SKM-1 (cell line): ENCODE data around the gene NHSL2.
A peak's percentile ranks its signal among the peaks of the same experiment; 100 is the strongest.

Experiments
- DNase-seq: peaks from one replicate; lab custom pipeline; 2025; ENCODE audit not compliant: unreplicated experiment; lab: John Stamatoyannopoulos, UW

NHSL2 gene

GRCh38 chrX:72105436-72105835 lies 194.8 kb downstream of the NHSL2 start:
- peak; percentile 25 for DNase-seq

- peak; percentile 32 for DNase-seq
Measured at GRCh38 chrX:72107320-72107719, 196.7 kb downstream of the NHSL2 start.

- DNase-seq, result peak; percentile 20
Measured at GRCh38 chrX:72107841-72108595, 197.4 kb downstream of the NHSL2 start.

- DNase-seq, result no peak
Measured at GRCh38 chrX:72108666-72109065, 198.0 kb downstream of the NHSL2 start.

DNA sequence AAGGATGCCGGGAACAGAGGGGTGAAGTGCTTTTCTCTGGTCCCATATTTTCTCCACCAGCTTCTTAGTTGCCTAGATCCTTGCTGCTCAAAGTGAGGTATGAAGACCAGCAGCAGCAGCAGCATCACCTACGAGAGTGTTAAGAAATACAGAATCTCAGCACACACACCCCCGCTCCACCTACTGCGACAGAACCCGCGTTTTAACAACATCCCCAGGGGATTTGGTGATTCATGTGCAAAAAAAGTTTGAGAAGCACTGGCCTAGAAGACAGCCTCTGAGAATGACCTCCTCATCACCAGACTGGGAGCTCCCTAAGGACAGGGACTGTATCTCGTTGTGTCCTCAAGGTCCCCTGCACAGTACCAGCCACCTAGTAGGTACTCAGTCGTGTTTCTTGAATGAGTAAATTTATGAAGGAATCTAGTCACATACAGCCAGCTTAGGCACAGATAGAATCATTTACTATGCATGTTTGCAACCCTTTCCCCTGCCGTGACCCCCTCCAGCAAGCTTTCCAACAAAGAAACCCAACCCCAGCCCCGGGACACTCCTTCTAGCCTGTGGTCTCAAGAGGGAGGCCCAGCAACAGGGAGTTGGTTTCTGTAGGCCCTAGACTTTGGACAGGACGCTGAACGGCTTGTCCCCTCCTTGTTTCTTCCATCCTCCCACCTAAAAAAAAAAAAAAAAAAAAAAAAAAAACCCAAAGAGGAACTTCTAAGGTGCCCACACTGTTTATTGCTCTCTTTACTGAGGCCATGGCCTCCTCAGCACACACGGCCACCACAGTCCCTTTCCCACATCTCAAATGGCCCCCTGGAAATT lies 199.6 kb downstream of the NHSL2 start:
- peak; percentile 21 for DNase-seq

DNA sequence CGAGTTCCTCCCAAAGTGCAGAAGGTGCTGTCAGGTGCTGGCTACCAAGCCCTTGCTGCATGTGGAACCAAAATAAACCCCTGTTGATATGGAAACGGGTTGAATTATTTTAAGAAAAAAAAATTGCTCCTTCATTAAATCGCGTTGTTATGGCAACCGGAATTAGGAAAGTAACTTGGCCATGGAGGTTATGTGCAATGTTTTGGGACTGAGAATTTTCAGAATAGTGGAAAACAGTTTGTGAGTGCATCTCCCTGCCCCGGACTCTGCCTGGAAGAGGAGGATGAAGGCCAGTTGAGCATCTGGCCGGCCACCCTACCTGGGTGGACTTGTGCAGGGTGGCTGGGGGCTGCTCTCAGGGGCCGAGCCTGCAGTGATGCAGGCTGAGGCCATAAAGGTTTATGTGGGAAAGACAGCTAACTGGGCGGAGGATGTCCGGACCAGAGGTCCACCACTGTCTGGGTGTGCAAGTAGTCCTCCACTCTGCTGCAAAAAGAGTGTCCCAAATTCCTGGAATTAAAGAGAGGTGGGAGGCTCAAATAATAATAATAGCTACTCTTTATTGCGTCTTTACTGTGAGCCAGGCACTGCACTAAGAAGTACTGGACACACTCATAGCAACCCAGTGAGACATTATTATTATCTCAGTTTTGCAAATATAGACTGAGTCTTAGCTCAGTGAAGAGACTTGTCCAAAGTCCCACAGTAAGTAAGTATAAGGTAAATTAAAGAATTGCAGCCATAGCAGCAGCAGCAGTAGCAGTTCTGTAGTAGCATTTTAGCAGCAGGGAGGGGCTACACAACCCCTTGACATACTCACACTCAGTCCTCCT lies 200.4 kb downstream of the NHSL2 start:
- no peak for DNase-seq

DNA sequence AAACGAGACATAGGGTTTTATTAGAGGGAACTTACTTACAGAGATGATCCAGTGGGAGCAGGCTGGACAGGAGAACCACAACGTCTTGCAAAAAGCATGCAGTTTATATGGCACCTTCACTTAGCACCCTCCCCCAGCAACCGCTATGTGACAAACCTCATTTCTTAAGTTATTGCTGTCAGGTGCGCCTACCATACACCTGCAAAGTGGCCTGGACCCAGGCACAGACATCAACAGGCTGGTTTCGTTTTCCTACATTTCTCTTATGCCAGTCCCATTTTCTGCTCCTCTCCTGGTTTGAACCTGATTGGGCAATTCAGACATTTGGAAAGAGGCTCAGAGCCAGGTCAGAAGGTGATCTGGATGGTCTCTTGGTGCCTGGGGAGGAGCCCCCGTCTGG lies 202.8 kb downstream of the NHSL2 start:
- DNase-seq, result no peak

DNA sequence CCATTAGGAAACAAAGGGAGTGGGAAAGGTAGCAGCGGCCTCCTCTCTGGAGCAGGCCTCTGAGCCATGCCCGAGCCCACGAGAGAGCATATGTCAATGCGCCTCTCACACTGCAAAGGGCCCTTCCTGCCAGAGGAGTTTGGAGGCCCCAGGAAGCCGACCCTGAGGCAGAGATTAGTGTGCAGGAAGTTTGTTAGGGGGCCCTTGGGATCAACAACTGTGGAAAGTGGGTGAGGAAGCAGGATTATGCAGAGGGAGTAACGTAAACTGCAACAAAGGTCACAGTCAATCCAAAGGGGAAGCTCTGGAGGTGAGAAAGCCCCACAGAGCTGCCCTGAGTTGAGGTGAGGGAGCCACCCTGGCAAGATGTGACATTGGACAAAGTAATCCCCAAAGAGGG lies 203.7 kb downstream of the NHSL2 start:
- DNase-seq, result no peak

- no peak for DNase-seq
Measured at GRCh38 chrX:72114807-72115206, 204.2 kb downstream of the NHSL2 start.

DNA sequence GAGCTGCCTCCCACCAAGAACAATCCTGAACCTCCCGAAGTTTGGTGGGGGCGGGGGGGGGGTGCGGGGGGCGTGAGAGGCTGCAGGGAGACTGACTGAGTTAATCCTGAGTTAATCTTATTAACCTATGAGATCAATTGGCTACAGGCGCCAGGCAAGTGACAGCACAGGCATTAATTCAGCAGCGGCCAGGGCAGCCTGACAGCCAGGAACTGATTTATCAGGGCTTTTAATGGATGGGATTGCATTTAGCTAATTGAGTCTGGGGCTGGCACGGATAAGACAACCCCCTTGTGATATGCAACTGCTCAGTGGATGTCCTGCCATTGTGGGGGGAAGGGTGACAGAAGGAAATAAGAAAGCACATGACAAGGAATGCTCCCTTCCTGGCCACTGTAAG lies 204.7 kb downstream of the NHSL2 start:
- DNase-seq, result no peak

- no peak for DNase-seq
Measured at GRCh38 chrX:72117636-72118210, 207.1 kb downstream of the NHSL2 start.

- DNase-seq, result no peak
Measured at GRCh38 chrX:72120837-72121236, 210.2 kb downstream of the NHSL2 start.

DNA sequence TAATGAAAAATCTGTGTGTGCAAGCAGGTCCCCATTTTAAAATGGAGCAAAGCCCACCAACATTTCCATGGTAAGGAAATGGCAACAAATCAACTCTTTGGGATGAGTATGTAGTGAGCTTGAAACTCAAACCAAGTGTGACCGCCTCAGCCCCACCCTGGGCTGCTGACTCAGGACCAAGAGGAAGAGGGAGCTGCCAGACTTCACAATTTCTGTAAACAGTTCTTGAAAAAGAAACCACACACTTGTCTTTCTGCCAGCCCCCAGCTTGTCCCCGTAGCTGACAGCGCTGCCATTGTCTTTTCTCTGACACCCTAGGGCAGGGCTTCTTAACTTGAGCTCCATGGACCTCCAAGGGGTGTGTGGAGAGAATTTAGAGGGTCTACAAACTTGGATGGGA lies 210.7 kb downstream of the NHSL2 start:
- DNase-seq, result no peak

- no peak for DNase-seq
Measured at GRCh38 chrX:72122621-72123337, 212.1 kb downstream of the NHSL2 start.

DNA sequence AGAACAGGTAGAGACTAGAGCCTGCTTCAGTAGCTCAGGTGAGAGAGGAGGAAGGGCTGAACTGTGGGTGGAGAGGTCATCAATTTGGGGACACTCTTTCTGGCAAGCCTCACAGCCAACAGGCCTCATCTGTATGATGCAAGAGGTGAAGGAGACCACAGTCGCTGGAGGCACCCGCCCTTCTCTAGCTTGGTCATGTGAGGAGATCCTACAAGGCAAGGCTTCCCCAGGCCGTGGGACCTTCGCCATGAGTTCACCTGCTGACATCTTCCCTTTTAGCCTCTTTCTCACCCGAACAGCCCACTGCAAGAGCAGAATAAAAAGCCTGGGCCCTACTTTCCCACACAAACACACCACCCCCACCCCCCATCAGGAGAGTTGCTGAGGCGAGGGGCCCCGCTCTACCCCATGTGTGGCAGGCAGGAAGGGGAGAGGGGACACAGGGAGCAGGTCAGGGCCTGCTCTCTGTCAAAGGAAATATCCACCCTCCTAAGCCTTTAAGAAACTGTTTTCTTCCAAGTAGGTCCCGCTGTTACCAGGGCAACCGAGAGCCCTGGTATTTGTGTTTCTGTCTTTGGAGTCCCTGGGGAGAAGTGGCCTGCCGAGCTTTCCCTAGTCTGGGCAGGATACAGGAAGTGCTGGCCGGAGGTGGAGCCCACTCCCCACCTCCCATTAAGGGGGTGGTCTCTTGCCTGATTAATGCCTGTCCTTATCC lies 213.0 kb downstream of the NHSL2 start:
- peak; percentile 29 for DNase-seq

GRCh38 chrX:72124540-72125201 lies 214.0 kb downstream of the NHSL2 start:
- no peak for DNase-seq

- DNase-seq, result no peak
Measured at GRCh38 chrX:72125331-72126047, 214.8 kb downstream of the NHSL2 start.

DNA sequence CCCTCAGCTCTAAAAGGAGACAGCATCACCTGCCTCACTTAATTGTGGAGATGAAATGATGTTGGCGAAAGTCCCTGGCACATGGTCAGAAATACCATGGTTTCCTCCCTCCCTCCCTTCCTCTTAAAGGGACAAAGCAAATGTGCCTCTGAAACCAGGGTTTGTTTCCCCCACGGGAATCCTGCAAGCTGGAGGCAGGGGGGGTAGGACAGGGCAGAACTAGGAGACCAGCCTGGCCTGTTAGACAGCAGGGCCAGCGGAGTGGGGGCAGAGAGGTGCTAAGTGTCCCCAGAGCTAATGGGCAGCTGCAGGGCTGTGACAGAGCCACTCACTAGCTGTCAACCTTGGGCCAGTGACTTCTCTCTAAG lies 215.4 kb downstream of the NHSL2 start:
- DNase-seq, result no peak
